Measurements from ENCODE around the gene SCAMP4. TPM values are rescaled to one million over a fixed set of nuclear protein-coding genes. Genes with fewer than 3 reads are reported as not detected.

The SCAMP4 gene
- total RNA-seq, 1 donor from 2014 or later: 65.0 TPM

GRCh38 chr19:1862068-1862423, 43.2 kb upstream of the SCAMP4 start:
- no peak for ATAC-seq
- H3K4me1 ChIP-seq: peaks cover 62% of the 10 kb centered on the region
- intact Hi-C loops (cut with DNase I): no loop called here

GRCh38 chr19:1862424-1863327, 42.5 kb upstream of the SCAMP4 start:
- TF ChIP-seq CTCF (IDR thresholded peaks at IDR 0.05): no peak
- ATAC-seq (no peak), DNase-seq (no peak)
- Histone ChIP-seq H3K4me3 (peak overlapping the region; percentile 72), H3K4me1 (peaks cover 56% of the 10 kb centered on the region), H3K27me3 (ENCODE audit: low read depth) (no peaks in the 10 kb centered on the region), H3K36me3 (no peaks in the 10 kb centered on the region), H3K9me3 (no peaks in the 10 kb centered on the region), H3K27ac (peak overlapping the region; percentile 56)
- intact Hi-C loops (cut with DNase I): no loop called here

More at GRCh38 chr19:1862068-1862423, 43.2 kb upstream of the SCAMP4 start:
- H3K9me3 ChIP-seq: no peaks in the 10 kb centered on the region
- DNase-seq: no peak
- peak overlapping the region; percentile 72 for H3K4me3 ChIP-seq
- H3K27ac ChIP-seq: peak overlapping the region; percentile 4
- no peak for TF ChIP-seq CTCF (IDR thresholded peaks at IDR 0.05)
- no peaks in the 10 kb centered on the region for H3K36me3 ChIP-seq
- no peaks in the 10 kb centered on the region for H3K27me3 ChIP-seq (ENCODE audit: low read depth)

GRCh38 chr19:1863328-1863637, 41.9 kb upstream of the SCAMP4 start, which contains the start of gene KLF16:
Gene KLF16 (minus strand): TSS chr19:1863579. CDS start chr19:1863497, 82 bp downstream.
- peaks cover 50% of the 10 kb centered on the region for H3K4me1 ChIP-seq

GRCh38 chr19:1863638-1864479, 41.3 kb upstream of the SCAMP4 start:
- Histone ChIP-seq H3K27me3 (ENCODE audit: low read depth) (no peaks in the 10 kb centered on the region), H3K4me1 (peaks cover 44% of the 10 kb centered on the region), H3K4me3 (peak overlapping the region; percentile 80), H3K36me3 (no peaks in the 10 kb centered on the region), H3K9me3 (no peaks in the 10 kb centered on the region), H3K27ac (peak overlapping the region; percentile 90)
- DNase-seq (peak; percentile 93), ATAC-seq (peak; percentile 91 to 94)
- intact Hi-C loops (cut with DNase I): no loop called here
- no peak for TF ChIP-seq CTCF (IDR thresholded peaks at IDR 0.05)

More at GRCh38 chr19:1863328-1863637, 41.9 kb upstream of the SCAMP4 start, which contains the start of gene KLF16:
- no peak for ATAC-seq
- peak within 1 kb of the TSS; percentile 90 for H3K27ac ChIP-seq
- no peak for DNase-seq
- no peaks in the 10 kb centered on the region for H3K27me3 ChIP-seq (ENCODE audit: low read depth)
- H3K4me3 ChIP-seq: peak within 1 kb of the TSS; percentile 80
- H3K9me3 ChIP-seq: no peaks in the 10 kb centered on the region
- no peak for TF ChIP-seq CTCF (IDR thresholded peaks at IDR 0.05)
- H3K36me3 ChIP-seq: no peaks in the 10 kb centered on the region
- intact Hi-C loops (cut with DNase I): no loop called here

GRCh38 chr19:1864480-1865171, 40.6 kb upstream of the SCAMP4 start:
- peak; percentile 79 for TF ChIP-seq CTCF (IDR thresholded peaks at IDR 0.05)
- intact Hi-C loops (cut with DNase I): no loop called here
- no peaks in the 10 kb centered on the region for H3K36me3 ChIP-seq
- peak; percentile 86 for DNase-seq
- peak; percentile 82 for ATAC-seq
- H3K27ac ChIP-seq: peak overlapping the region; percentile 90
- peaks cover 36% of the 10 kb centered on the region for H3K4me1 ChIP-seq
- no peaks in the 10 kb centered on the region for H3K9me3 ChIP-seq
- H3K4me3 ChIP-seq: peak overlapping the region; percentile 80
- H3K27me3 ChIP-seq (ENCODE audit: low read depth): no peaks in the 10 kb centered on the region
